GM21576 (cell line): ENCODE measurements around the gene ITGAD.
"Not testable (repeated sequence)": the region's sequence is repeated elsewhere in the genome, so short reads cannot be mapped to it uniquely, and the experiment has no call there.

ENCODE experiments used
- ATAC-seq: cut with Tn5 transposase; IDR thresholded peaks from one replicate; pipeline ENCODE4 v1.9.1; 2021; ENCODE audit warnings: mild to moderate bottlenecking, moderate library complexity; ENCODE audit not compliant: unreplicated experiment

ITGAD gene

DNA sequence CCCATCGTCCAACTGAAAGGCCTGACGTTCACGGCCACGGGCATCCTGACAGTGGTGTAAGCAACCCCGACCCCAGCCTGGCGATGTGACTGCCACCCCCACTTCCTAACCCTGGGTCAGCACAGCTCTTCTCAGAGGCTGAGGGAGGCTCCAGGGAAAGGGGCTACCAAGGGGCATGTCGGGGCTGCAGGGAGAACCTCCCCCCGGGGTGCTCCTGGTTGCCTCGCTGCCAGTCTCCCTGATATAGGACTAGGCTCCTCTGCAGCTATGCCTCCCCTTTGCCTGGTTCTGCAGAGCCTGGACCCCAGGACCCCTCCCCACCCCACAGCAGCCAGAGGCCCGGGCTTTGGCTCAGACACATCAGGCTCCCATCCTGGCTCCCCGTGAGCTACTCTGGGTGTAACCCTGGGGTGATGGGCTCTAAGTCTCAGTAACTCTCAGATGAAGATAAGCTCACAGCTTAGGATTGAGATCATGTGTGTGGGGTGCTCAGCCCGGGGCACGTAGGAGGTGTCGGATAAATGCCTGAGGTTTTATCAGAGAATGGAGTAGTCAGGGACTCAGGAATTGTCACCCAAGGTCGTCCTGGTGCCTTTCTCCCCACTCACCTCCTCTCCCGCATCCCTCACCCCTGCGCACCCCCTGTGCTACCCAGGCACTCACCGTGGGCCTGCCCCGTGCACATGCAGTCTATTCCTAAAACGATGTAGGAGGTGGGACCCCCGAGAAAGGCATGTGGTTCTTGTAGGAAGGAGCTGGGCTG is 10.6 kb downstream of the ITGAD start:
- ATAC-seq: no peak

DNA sequence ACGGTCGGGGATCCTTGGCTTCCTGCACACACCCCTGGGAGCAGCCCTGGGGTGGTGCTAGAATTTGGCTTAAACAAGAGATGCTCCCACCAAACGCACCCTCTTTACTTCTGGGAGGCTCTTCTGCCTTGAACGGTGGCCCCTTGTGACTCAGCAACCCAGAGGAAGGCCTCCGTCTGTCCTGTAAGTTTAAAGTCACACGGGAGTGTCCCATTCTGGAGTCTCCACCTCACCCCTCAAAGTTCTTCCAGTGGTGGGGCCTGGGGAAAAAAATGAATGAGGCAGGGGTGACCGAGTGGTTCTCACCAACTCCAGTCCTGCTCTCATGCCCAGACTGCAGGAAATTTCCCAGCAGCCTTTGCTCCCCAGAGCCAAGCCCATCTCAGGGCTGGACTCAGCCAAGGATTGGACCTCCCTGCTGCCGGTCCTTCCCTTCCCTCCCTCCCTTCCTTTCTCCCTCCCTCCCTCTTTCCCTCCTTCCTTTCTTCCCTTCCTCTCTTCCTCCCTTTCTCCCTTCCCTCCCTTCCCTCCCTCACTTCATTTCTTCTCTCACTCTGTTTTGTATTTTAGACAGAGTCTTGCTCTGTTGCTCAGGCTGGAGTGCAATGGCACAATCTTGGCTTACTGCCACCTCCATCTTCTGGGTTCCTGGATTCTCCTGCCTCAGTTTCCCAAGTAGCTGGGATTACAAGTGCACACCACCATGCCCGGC is 11.4 kb downstream of the ITGAD start:
- no peak for ATAC-seq

DNA sequence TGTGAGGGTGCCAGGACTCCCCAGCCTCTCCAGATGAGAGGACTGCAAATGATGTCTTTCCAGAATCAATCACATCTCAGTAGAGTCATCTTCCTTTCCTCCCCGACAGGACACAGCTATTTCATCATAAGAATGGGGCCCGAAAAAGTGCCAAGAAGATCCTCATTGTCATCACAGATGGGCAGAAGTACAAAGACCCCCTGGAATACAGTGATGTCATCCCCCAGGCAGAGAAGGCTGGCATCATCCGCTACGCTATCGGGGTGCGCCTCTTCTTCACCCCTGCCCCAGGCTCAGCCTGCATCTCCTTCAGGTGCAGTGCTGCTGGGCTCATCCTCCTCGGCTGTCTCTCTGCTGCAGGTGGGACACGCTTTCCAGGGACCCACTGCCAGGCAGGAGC is 14.3 kb downstream of the ITGAD start:
- ATAC-seq: no peak

DNA sequence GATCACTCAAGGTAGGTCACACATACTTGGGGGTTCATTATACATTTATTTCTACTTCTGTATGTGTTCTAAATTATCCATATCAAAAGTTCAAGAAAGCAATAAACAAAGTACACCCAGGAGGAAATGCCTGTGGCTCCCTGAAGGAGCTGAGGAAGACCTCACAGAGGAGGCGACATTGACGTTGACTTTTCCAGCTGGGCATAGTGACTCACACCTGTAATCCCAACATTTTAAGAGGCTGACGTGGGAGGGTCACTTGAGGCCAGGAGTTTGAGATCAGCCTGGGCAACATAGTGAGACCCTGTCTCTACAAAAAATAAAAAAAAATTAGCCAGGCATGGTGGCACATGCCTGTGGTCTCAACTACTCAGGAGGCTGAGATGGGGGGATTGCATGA is 16.3 kb downstream of the ITGAD start:
- ATAC-seq: no peak

DNA sequence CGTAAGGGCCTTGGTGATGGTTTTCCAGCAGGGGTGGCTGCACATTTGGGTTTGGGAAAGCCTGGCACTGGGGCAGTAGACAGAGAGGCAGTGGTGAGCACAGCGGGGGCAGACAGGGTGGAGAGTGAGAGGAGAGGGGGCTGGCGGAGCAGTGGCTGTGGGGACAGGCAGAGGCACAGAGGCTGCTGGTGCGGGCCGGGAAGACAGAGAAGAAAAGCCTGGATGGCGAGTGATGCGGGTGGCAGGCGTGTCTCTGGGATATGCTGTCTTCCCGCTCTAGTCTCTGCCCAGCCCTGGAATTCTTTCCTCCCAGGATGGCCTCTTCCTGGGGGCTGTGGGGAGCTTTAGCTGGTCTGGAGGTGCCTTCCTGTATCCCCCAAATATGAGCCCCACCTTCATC is 16.9 kb downstream of the ITGAD start:
- ATAC-seq: no peak

DNA sequence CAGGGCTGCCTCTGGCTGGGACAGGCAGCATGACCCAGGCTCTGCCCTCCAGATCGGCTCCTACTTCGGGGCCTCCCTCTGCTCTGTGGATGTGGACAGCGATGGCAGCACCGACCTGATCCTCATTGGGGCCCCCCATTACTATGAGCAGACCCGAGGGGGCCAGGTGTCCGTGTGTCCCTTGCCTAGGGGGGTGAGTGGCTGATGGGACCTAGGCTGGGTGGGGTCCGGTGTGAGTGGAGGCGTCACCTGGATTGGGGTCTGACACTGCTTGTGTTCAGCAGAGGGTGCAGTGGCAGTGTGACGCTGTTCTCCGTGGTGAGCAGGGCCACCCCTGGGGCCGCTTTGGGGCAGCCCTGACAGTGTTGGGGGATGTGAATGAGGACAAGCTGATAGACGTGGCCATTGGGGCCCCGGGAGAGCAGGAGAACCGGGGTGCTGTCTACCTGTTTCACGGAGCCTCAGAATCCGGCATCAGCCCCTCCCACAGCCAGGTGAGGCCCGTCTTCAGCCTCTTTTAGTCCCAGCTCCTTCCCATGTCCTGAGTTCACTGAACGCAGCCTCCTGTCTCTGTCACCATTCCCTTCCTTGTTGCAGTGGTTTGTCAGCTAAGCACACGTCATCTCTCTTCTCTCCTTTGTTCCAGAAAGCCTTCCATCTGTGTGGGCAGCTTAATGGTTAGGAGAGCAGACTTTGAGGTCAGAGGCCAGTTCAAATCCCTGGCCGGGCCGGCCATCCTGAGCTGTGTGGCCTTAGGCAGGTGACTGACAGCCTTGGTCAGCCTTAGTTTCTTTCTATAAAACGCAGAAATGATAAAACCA is 18.1 kb downstream of the ITGAD start:
- no peak for ATAC-seq

DNA sequence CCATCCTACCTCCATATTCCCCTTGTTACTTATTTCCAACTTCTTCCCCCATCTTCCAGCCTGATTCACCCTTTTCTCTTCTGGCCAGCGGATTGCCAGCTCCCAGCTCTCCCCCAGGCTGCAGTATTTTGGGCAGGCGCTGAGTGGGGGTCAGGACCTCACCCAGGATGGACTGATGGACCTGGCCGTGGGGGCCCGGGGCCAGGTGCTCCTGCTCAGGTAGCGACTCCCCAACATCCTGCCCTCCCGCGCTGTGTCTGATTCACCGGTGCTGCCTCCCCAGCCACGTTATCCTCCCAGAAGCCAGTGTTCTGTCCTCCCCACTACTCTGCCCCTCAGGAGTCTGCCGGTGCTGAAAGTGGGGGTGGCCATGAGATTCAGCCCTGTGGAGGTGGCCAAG is 19.6 kb downstream of the ITGAD start:
- ATAC-seq: no peak

DNA sequence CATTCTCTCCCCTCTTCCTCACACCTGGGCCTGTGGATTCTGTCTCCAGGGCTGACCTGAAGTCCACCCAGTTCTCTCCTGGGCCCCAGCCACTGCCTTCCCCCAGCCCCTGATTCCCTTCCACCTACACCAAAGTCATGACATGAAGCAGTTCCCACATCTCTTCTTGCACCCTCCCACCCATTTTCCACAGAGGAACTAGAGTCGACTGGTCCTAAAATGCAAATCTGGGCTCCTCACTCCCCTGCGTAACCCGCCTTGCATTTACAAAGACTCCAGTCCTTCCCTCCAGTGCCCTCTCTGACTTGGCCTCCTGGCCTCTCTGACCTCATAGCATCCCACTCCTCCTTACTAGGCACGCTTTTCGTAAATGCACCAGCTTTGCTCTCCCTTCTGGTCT is 20.2 kb downstream of the ITGAD start:
- no peak for ATAC-seq

DNA sequence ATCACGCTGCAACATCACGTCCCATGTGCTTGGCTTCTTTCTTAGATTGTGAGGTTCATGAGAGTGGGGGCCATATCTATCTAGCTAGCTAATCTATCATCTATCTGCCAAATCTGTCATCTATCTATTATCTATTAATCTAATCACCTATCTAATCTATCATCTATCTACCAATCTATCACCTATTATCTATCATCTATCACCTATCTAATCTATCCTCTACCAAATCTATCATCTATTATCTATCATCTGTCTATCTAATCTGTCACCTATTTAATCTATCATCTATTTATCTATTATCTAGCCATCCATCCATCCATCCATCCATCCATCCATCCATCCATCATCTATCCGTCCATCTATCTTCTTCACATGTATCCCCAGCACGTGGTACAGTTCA is 20.8 kb downstream of the ITGAD start:
- no peak for ATAC-seq

DNA sequence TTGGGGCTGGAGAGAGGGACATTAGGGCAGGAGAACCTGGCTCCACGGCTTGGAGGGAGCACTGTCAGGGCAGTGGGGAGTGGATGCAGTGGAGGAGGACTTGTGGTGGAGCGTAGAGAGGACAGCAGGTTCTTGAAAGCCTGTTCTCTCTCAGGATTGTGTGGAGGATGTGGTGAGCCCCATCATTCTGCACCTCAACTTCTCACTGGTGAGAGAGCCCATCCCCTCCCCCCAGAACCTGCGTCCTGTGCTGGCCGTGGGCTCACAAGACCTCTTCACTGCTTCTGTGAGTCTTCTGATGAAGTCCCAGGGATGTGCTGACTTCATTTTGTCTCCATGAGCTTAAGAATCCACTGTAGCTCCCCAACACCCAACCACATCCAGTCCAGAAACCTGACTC is 21.6 kb downstream of the ITGAD start:
- no peak for ATAC-seq

DNA sequence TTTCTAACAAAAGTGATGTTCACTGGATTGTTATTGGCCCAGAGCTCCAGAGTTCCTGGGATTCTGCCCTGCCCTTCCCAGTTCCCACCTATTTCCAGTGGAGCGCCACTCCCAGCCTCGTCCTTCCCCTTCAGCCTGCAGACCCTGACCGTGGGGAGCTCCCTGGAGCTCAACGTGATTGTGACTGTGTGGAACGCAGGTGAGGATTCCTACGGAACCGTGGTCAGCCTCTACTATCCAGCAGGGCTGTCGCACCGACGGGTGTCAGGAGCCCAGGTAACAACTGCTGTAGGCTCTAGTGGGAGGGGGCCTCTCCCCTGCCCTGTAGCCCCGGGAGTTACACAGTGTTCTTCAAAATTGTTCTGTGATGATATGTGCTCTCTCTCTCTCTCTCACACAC is 23.2 kb downstream of the ITGAD start:
- ATAC-seq: no peak

DNA sequence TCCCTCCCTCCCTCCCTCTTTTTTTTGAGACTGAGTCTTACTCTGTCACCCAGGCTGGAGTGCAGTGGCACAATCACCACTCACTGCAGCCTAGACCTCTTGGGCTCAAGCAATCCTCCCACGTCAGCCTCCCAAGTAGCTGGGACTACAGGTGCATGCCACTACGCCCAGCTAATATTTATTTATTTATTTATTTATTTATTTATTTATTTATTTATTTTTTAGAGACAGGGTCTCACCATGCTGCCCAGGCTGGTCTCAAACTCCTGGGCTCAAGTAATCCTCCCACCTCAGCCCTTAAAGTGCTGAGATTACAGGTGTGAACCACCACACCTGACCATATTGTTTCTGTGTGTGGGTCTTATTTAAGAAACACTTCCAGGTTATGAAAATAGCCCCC is 23.9 kb downstream of the ITGAD start:
- ATAC-seq: not testable (repeated sequence)

DNA sequence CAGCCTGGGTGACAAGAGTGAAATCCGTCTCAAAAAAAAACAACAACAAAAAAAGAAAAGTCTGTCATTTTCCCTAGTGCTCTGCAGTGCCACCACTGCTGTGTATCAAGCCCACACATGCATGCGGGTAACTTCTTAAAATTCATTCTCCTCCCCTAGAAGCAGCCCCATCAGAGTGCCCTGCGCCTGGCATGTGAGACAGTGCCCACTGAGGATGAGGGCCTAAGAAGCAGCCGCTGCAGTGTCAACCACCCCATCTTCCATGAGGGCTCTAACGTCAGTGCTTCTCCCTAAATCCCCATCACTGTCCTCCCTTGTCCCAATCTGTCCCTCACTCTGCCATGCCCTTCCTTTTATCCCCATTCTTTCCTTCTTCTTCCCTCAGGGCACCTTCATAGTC is 24.8 kb downstream of the ITGAD start:
- no peak for ATAC-seq

DNA sequence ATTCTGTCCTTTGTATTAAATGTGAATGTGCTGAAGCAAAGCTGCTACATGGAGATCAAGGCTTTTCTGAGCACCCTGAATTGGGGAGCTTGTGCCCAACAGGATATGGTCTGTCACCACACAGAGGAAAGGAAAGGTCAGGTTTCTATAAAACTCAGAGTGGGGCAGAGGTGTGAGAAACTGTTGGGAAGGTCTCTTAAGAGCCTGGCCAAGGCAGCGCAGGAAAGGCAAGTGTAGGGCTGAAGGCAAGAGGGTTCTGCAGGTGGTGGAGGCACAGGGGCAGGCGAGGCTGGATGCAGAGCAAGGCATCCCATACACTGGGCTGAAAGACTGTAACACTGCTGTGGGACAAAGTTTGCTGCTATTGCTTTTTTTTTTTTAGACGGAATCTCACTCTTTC is 26.9 kb downstream of the ITGAD start:
- no peak for ATAC-seq

DNA sequence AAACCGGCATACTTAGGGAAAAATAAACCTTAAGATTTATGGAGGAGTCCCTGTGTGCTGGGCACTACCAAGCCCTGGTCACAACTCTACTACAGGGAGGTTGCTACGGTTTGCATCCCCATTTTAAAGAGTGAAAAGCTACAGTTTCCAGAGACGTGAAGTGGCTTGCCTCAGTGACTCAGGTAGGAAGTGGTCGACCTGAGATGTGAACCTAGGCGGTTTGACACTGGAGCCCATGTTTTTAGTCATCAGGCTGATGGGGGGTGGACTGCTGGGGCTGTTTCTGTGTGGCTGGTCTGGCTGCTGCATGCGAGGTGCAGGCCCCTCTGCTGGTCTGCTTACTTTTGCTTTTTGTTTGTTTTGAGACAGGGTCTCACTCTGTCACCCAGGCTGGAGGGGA is 28.5 kb downstream of the ITGAD start:
- no peak for ATAC-seq

DNA sequence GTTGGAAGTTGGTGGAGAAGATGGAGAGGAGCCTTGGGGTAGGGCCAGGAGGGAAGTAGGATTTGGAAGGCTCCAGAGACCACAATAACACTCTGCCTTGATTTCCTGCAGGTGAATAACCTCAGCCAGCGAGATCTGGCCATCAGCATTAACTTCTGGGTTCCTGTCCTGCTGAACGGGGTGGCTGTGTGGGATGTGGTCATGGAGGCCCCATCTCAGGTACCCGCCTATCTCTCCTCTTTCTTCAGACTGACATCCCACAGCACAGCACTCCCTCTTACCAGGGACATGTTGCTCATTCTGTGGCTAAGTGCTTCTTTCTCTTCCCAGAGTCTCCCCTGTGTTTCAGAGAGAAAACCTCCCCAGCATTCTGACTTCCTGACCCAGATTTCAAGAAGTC is 30.1 kb downstream of the ITGAD start:
- no peak for ATAC-seq

DNA sequence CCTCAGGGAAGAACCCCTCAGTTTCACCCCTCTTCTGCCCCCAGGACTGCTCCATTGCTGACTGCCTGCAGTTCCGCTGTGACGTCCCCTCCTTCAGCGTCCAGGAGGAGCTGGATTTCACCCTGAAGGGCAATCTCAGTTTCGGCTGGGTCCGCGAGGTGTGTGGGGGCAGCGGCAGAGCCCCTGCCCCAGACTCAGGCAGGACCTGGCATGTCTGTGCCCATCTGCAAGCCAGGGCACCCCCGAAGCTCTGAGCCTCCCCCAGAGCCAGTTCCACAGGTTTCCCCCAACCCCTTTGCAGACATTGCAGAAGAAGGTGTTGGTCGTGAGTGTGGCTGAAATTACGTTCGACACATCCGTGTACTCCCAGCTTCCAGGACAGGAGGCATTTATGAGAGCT is 30.7 kb downstream of the ITGAD start:
- no peak for ATAC-seq

DNA sequence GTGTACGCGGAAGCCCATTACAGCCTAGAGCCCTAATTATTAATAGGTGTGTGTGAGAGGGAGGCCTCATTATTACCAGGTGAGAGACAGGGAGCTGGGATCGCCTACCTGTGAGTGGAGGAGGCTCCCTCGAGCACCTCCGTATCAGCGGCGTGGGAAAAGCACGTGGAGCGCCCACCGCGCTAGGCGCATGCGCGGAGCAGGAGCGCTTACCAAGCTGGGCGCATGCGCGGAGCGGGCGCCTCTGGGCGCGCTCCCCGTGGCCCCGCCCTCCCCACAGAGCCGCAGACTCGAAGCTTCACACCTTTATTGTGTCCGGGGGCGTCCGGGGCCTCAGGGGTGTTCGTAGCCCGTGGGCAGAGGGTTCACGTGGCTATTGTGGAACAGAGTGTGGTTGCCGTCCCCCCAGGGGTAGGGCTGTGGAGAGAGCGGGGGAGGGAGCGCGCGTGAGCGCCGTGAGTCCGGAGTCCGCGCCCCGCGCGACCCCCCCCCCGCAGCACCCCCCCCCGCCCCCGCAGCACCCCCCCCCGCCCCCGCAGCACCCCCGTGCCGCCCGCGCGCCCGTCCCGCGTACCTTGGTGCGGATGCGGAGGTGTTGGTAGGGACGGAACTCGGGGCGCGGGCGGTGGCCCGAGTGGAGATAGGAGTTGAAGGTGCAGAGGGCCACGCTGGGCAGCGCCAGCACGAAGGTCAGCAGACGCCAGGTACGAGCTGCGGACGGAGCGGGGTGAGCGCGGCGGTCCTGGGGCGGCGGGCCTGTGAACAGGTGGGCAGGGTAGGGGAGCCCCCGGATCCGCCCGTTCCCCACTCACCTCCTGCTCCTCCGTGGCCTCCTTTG is 34.5 kb downstream of the ITGAD start:
- ATAC-seq: no peak

DNA sequence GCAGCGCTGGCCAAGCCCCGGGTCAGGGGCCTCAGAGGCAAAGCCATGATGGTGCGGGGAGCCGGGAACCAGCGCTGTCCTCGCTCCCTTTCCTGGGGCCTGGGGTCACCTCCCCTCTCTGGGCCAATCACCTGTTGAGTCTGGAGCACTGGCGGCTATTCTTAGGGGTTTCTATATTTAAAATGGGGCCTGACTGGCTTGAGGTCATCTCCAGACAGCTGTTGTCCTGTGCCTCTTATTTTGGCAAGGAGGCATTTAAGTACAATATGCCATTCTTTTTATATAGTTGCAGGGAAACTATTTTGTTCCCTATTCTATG is 35.1 kb downstream of the ITGAD start, which contains the start of gene COX6A2:
Gene COX6A2 (minus strand): TSS at position 82 of the 319 bp plus-strand sequence. CDS start 35 bp downstream, at position 47.
- no peak for ATAC-seq

DNA sequence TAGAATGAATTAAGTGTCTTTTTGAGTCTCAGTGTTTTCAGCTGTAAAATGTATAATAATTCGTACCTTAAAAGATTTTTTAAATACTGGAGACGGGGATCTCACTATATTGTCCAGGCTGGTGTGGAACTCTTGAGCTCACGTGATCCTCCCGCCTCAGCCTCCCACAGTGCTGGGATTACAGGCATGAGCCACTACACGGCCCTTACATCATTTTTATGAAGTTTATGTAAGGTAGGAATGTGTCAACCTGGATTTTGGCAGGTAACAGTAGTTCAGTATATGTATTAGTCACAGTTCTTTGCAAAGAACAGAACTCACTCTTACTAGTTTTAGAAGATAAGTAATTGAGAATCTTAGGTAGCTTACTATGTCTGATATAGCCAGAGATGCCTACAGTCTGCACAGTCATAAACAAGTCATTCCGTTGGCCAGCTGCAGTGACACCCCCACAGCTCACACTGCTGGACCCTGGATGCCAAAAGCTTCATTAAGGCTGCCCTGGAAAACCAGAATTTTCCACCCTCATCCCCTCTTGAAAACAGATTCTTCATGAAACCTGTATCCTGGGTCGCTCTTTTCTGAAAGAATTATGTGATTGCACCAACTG is 35.6 kb downstream of the ITGAD start:
- ATAC-seq: no peak

DNA sequence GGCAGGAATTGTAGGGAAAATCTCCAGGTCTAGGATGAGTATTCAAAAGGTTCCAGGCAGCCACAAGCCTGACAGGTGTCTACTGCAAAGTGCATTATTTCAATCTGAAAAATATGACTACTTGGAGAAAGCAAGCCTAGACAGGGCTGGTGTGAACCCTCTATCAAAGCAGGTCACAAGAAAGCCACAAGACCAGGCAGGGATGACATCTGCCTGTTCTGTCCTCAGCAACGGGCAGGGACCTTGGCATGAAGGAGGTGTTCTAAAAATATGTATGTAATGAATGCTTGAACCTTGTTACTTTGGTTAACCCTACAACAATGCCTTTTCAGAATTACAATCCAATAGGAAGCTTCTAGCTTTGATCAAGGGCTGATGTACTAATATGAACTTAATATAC is 36.2 kb downstream of the ITGAD start:
- no peak for ATAC-seq
